ENCODE data around the gene UHRF1. TPM values are rescaled to one million over a fixed set of nuclear protein-coding genes. Genes with fewer than 3 reads are reported as not detected.
A peak's percentile ranks its signal among the peaks of the same experiment; 100 is the strongest.
"Not testable (repeated sequence)": the region's sequence is repeated elsewhere in the genome, so short reads cannot be mapped to it uniquely, and the experiment has no call there.

The UHRF1 gene
- polyA plus RNA-seq, 4 donors, result 0.67 to 18.5 (median 6.0) TPM

GRCh38 chr19:4974880-4975469 lies 65.7 kb downstream of the UHRF1 start:
- peak overlapping the region in 1 of 3 donors; percentile 37 for H3K27ac ChIP-seq (ENCODE audit: low read depth in 1 of 3, low read length in 2 of 3)
- H3K4me3 ChIP-seq (ENCODE audit: low read depth in 1 of 3, low read length in 3 of 3), result no peak overlapping the region
- DNase-seq, result no peak
- H3K27me3 ChIP-seq (ENCODE audit: control insufficient read depth in 3 of 3, insufficient read depth in 3 of 3, low read length in 3 of 3), result no peaks in the 10 kb centered on the region
- H3K4me1 ChIP-seq (ENCODE audit: control insufficient read depth in 3 of 3, insufficient read depth in 2 of 3, low read depth in 1 of 3, low read length in 2 of 3), result peaks cover 0 to 21% (median 3%) of the 10 kb centered on the region in 3 donors
- peaks cover 0 to 32% (median 3%) of the 10 kb centered on the region in 3 donors for H3K36me3 ChIP-seq (ENCODE audit: control insufficient read depth in 3 of 3, insufficient read depth in 2 of 3, low read depth in 1 of 3, low read length in 3 of 3)
- no peaks in the 10 kb centered on the region for H3K9me3 ChIP-seq (ENCODE audit: control insufficient read depth in 2 of 2, insufficient read depth in 1 of 2, low read depth in 1 of 2, low read length in 1 of 2)
- FAIRE-seq, result no peak
- 77 to 83% (median 80%) methylated on average over 14 of the region's 14 CpGs for WGBS, 3 donors

GRCh38 chr19:4975601-4976000 lies 66.3 kb downstream of the UHRF1 start:
- H3K36me3 ChIP-seq (ENCODE audit: control insufficient read depth in 3 of 3, insufficient read depth in 2 of 3, low read depth in 1 of 3, low read length in 3 of 3), result peaks cover 0 to 32% (median 3%) of the 10 kb centered on the region in 3 donors
- 94 to 97% (median 96%) methylated on average over 13 of the region's 13 CpGs for WGBS, 3 donors
- H3K27me3 ChIP-seq (ENCODE audit: control insufficient read depth in 3 of 3, insufficient read depth in 3 of 3, low read length in 3 of 3); FAIRE-seq; H3K4me3 ChIP-seq (ENCODE audit: low read depth in 1 of 3, low read length in 3 of 3); DNase-seq; H3K9me3 ChIP-seq (ENCODE audit: control insufficient read depth in 2 of 2, insufficient read depth in 1 of 2, low read depth in 1 of 2, low read length in 1 of 2): not testable (repeated sequence)
- peak overlapping the region in 1 of 3 donors; percentile 87 for H3K27ac ChIP-seq (ENCODE audit: low read depth in 1 of 3, low read length in 2 of 3)
- peaks cover 0 to 16% (median 3%) of the 10 kb centered on the region in 3 donors for H3K4me1 ChIP-seq (ENCODE audit: control insufficient read depth in 3 of 3, insufficient read depth in 2 of 3, low read depth in 1 of 3, low read length in 2 of 3)

GRCh38 chr19:4976401-4977298 lies 67.3 kb downstream of the UHRF1 start:
- Histone ChIP-seq H3K27ac (ENCODE audit: low read depth in 1 of 3, low read length in 2 of 3) (peak overlapping the region in 1 of 3 donors; percentile 87), H3K4me3 (ENCODE audit: low read depth in 1 of 3, low read length in 3 of 3) (no peak overlapping the region), H3K36me3 (ENCODE audit: control insufficient read depth in 3 of 3, insufficient read depth in 2 of 3, low read depth in 1 of 3, low read length in 3 of 3) (peaks cover 0 to 36% (median 3%) of the 10 kb centered on the region in 3 donors), H3K9me3 (ENCODE audit: control insufficient read depth in 2 of 2, insufficient read depth in 1 of 2, low read depth in 1 of 2, low read length in 1 of 2) (no peaks in the 10 kb centered on the region), H3K27me3 (ENCODE audit: control insufficient read depth in 3 of 3, insufficient read depth in 3 of 3, low read length in 3 of 3) (no peaks in the 10 kb centered on the region), H3K4me1 (ENCODE audit: control insufficient read depth in 3 of 3, insufficient read depth in 2 of 3, low read depth in 1 of 3, low read length in 2 of 3) (peaks cover 0 to 8% (median 3%) of the 10 kb centered on the region in 3 donors)
- WGBS, 3 donors, result 56 to 83% (median 79%) methylated on average over 33 of the region's 33 CpGs
- FAIRE-seq (no peak), DNase-seq (peak; percentile 8 to 12)

- H3K4me1 ChIP-seq (ENCODE audit: control insufficient read depth in 3 of 3, insufficient read depth in 2 of 3, low read depth in 1 of 3, low read length in 2 of 3), result peaks cover 0 to 7% (median 3%) of the 10 kb centered on the region in 3 donors
These were observed 68.2 kb downstream of the UHRF1 start for GRCh38 chr19:4977299-4978174.

GRCh38 chr19:4979211-4979807 lies 70.0 kb downstream of the UHRF1 start:
- FAIRE-seq (no peak), DNase-seq (no peak)
- 84 to 92% (median 88%) methylated on average over 8 of the region's 8 CpGs for WGBS, 3 donors
- Histone ChIP-seq H3K36me3 (ENCODE audit: control insufficient read depth in 3 of 3, insufficient read depth in 2 of 3, low read depth in 1 of 3, low read length in 3 of 3) (peaks cover under 1 to 37% (median 3%) of the 10 kb centered on the region in 3 donors), H3K27ac (ENCODE audit: low read depth in 1 of 3, low read length in 2 of 3) (no peak overlapping the region), H3K9me3 (ENCODE audit: control insufficient read depth in 2 of 2, insufficient read depth in 1 of 2, low read depth in 1 of 2, low read length in 1 of 2) (no peaks in the 10 kb centered on the region), H3K4me3 (ENCODE audit: low read depth in 1 of 3, low read length in 3 of 3) (no peak overlapping the region), H3K4me1 (ENCODE audit: control insufficient read depth in 3 of 3, insufficient read depth in 2 of 3, low read depth in 1 of 3, low read length in 2 of 3) (peaks cover 0 to 3% (median 3%) of the 10 kb centered on the region in 3 donors), H3K27me3 (ENCODE audit: control insufficient read depth in 3 of 3, insufficient read depth in 3 of 3, low read length in 3 of 3) (no peaks in the 10 kb centered on the region)

More at GRCh38 chr19:4977299-4978174, 68.2 kb downstream of the UHRF1 start:
- peak overlapping the region in 1 of 3 donors; percentile 87 for H3K27ac ChIP-seq (ENCODE audit: low read depth in 1 of 3, low read length in 2 of 3)
- H3K9me3 ChIP-seq (ENCODE audit: control insufficient read depth in 2 of 2, insufficient read depth in 1 of 2, low read depth in 1 of 2, low read length in 1 of 2), result no peaks in the 10 kb centered on the region
- no peak for FAIRE-seq
- no peak for DNase-seq
- no peak overlapping the region for H3K4me3 ChIP-seq (ENCODE audit: low read depth in 1 of 3, low read length in 3 of 3)
- 73 to 85% (median 84%) methylated on average over 35 to 36 of the region's 36 CpGs for WGBS, 3 donors
- no peaks in the 10 kb centered on the region for H3K27me3 ChIP-seq (ENCODE audit: control insufficient read depth in 3 of 3, insufficient read depth in 3 of 3, low read length in 3 of 3)
- H3K36me3 ChIP-seq (ENCODE audit: control insufficient read depth in 3 of 3, insufficient read depth in 2 of 3, low read depth in 1 of 3, low read length in 3 of 3), result peaks cover 0 to 31% (median 3%) of the 10 kb centered on the region in 3 donors

- H3K4me3 ChIP-seq (ENCODE audit: low read depth in 1 of 3, low read length in 3 of 3), result no peak overlapping the region
- DNase-seq (no peak), FAIRE-seq (no peak)
- peaks cover 3 to 41% (median 4%) of the 10 kb centered on the region in 3 donors for H3K36me3 ChIP-seq (ENCODE audit: control insufficient read depth in 3 of 3, insufficient read depth in 2 of 3, low read depth in 1 of 3, low read length in 3 of 3)
- no peaks in the 10 kb centered on the region for H3K27me3 ChIP-seq (ENCODE audit: control insufficient read depth in 3 of 3, insufficient read depth in 3 of 3, low read length in 3 of 3)
- no peak overlapping the region for H3K27ac ChIP-seq (ENCODE audit: low read depth in 1 of 3, low read length in 2 of 3)
- no peaks in the 10 kb centered on the region for H3K9me3 ChIP-seq (ENCODE audit: control insufficient read depth in 2 of 2, insufficient read depth in 1 of 2, low read depth in 1 of 2, low read length in 1 of 2)
- peaks cover 0 to 3% (median 3%) of the 10 kb centered on the region in 3 donors for H3K4me1 ChIP-seq (ENCODE audit: control insufficient read depth in 3 of 3, insufficient read depth in 2 of 3, low read depth in 1 of 3, low read length in 2 of 3)
- 72 to 86% (median 76%) methylated on average over 3 of the region's 3 CpGs for WGBS, 3 donors
These were observed 70.8 kb downstream of the UHRF1 start for GRCh38 chr19:4980067-4980466.

GRCh38 chr19:4980838-4981680 lies 71.8 kb downstream of the UHRF1 start:
- 77 to 83% (median 81%) methylated on average over 25 to 27 of the region's 27 CpGs for WGBS, 3 donors
- FAIRE-seq, result no peak
- H3K36me3 ChIP-seq (ENCODE audit: control insufficient read depth in 3 of 3, insufficient read depth in 2 of 3, low read depth in 1 of 3, low read length in 3 of 3), result peaks cover 3 to 44% (median 4%) of the 10 kb centered on the region in 3 donors
- DNase-seq, result no peak
- peaks cover 0 to 3% (median 3%) of the 10 kb centered on the region in 3 donors for H3K4me1 ChIP-seq (ENCODE audit: control insufficient read depth in 3 of 3, insufficient read depth in 2 of 3, low read depth in 1 of 3, low read length in 2 of 3)
- no peaks in the 10 kb centered on the region for H3K27me3 ChIP-seq (ENCODE audit: control insufficient read depth in 3 of 3, insufficient read depth in 3 of 3, low read length in 3 of 3)
- no peaks in the 10 kb centered on the region for H3K9me3 ChIP-seq (ENCODE audit: control insufficient read depth in 2 of 2, insufficient read depth in 1 of 2, low read depth in 1 of 2, low read length in 1 of 2)
- no peak overlapping the region for H3K27ac ChIP-seq (ENCODE audit: low read depth in 1 of 3, low read length in 2 of 3)
- H3K4me3 ChIP-seq (ENCODE audit: low read depth in 1 of 3, low read length in 3 of 3), result no peak overlapping the region

Measured in small intestine (tissue), 7 donors.